Measurements from ENCODE around the gene B4GALT5.

Gene B4GALT5

GRCh38 chr20:49634116-49634515, 79.6 kb downstream of the B4GALT5 start:
- H3K4me3 Mint-ChIP-seq = no peak overlapping the region
- H3K4me1 Mint-ChIP-seq = peaks cover 48% of the 10 kb centered on the region
- no peaks in the 10 kb centered on the region for H3K9me3 Mint-ChIP-seq
- no peak for TF ChIP-seq CTCF (IDR thresholded peaks at IDR 0.05; ENCODE audit: unreplicated experiment in 3 of 3)
- H3K36me3 Mint-ChIP-seq (ENCODE audit: low read depth) = peaks cover 63% of the 10 kb centered on the region
- H3K27me3 Mint-ChIP-seq (ENCODE audit: low read depth) = peaks cover 4% of the 10 kb centered on the region
- peak overlapping the region; percentile 18 to 52 (median 29) for H3K27ac Mint-ChIP-seq

- Mint-ChIP-seq H3K27me3 (ENCODE audit: low read depth) (peaks cover 4% of the 10 kb centered on the region), H3K9me3 (peaks cover 1% of the 10 kb centered on the region), H3K27ac (peak overlapping the region in 2 of 3 experiments; percentile 18 to 53), H3K4me3 (no peak overlapping the region), H3K36me3 (ENCODE audit: low read depth) (peaks cover 62% of the 10 kb centered on the region), H3K4me1 (peaks cover 48% of the 10 kb centered on the region)
- TF ChIP-seq CTCF (IDR thresholded peaks at IDR 0.05; ENCODE audit: unreplicated experiment in 3 of 3) = no peak
Observed at GRCh38 chr20:49633643-49634042, 80.0 kb downstream of the B4GALT5 start.

DNA sequence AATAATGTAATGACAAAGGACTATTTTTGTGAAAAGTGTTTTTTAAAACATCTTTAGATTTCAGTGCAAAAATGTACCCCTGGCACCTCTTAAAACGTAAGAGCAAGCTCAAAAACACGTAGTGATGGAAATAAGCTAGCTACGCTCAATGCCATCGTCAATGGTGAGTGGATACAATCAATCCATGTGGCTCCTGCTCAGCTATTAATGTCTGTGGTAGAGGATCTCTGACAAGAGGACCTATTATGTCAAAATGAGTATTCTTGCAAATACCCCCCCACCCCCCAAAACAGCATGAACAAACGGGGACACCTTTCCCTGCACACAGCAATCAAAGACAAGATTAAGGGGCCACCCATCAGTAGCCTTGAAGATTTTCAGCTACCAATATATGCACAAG, 80.7 kb downstream of the B4GALT5 start:
- Mint-ChIP-seq H3K4me3 (no peak overlapping the region), H3K4me1 (peaks cover 48% of the 10 kb centered on the region), H3K9me3 (peaks cover 3% of the 10 kb centered on the region), H3K36me3 (ENCODE audit: low read depth) (peaks cover 57% of the 10 kb centered on the region), H3K27ac (no peak overlapping the region), H3K27me3 (ENCODE audit: low read depth) (peaks cover 4% of the 10 kb centered on the region)
- TF ChIP-seq CTCF (IDR thresholded peaks at IDR 0.05; ENCODE audit: unreplicated experiment in 3 of 3) = no peak

GRCh38 chr20:49631856-49632418, 81.7 kb downstream of the B4GALT5 start:
- peaks cover 48% of the 10 kb centered on the region for H3K36me3 Mint-ChIP-seq (ENCODE audit: low read depth)

GRCh38 chr20:49631061-49631716, 82.5 kb downstream of the B4GALT5 start:
- Mint-ChIP-seq H3K27ac (peak overlapping the region; percentile 6 to 61 (median 37)), H3K9me3 (peaks cover 3% of the 10 kb centered on the region), H3K4me3 (no peak overlapping the region), H3K27me3 (ENCODE audit: low read depth) (peaks cover 2% of the 10 kb centered on the region), H3K4me1 (peaks cover 36% of the 10 kb centered on the region), H3K36me3 (ENCODE audit: low read depth) (peaks cover 41% of the 10 kb centered on the region)
- no peak for TF ChIP-seq CTCF (IDR thresholded peaks at IDR 0.05; ENCODE audit: unreplicated experiment in 3 of 3)

More at GRCh38 chr20:49631856-49632418, 81.7 kb downstream of the B4GALT5 start:
- Mint-ChIP-seq H3K27ac (peak overlapping the region; percentile 6 to 61 (median 37)), H3K4me3 (no peak overlapping the region), H3K27me3 (ENCODE audit: low read depth) (peaks cover 4% of the 10 kb centered on the region), H3K4me1 (peaks cover 44% of the 10 kb centered on the region), H3K9me3 (peaks cover 3% of the 10 kb centered on the region)
- TF ChIP-seq CTCF (IDR thresholded peaks at IDR 0.05; ENCODE audit: unreplicated experiment in 3 of 3) = no peak

Data from nephron (organoid).